GM13977 (cell line): ENCODE measurements around the gene RASSF5.

Experiments used
- DNase-seq: peaks from one replicate; pipeline ENCODE4 v3.0.0; 2012; ENCODE audit warnings: low spot score
- in situ Hi-C: fragments of 300-500 bp; cut with MboI; formaldehyde crosslinking; loops from one replicate; pipeline ENCODE4 v1.12.0; 2022; ENCODE audit warnings: low sequenced_read_pairs, low pct_unique_long_range_greater_than_20kb, mixed read lengths, inconsistent platforms; ENCODE audit not compliant: unreplicated experiment
- TF ChIP-seq, protein P1 (sequence below): IDR thresholded peaks from 2 replicates; pipeline ENCODE4 v1.5.1; 2012; ENCODE audit warnings: mild to moderate bottlenecking, control low read depth; ENCODE audit not compliant: insufficient read depth; ENCODE audit errors: extremely low read depth, missing control alignments

The RASSF5 gene

DNA sequence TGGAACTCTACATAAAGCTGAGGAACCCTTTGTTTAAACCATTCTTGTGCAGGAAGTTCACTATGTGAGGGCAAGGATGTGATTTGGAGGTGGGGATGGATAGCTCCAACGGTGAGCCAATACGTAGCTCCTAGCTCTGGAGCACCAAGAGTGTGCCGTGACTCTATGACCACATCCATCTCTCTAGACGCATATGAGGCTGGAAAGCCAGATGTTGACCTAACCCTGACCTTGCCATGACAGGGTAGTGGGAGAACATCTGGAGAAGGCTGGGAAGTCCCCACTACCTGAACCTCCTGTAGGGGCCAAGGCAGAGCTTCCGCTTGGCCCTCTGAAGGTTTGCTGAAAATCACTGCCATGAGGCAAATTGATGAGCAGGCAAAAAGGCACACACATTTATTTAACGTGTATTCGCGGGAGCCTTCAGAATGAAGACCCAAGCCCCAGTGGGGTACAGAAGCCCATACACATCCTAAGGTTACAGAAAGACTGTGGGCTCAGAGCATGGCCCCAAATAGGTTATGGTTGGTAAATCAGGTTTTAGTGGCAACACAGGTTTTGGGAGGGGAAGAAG is 61.5 kb downstream of the RASSF5 start:
- in situ Hi-C loops = no loop called here
- no peak for DNase-seq
- TF ChIP-seq, protein P1, sequence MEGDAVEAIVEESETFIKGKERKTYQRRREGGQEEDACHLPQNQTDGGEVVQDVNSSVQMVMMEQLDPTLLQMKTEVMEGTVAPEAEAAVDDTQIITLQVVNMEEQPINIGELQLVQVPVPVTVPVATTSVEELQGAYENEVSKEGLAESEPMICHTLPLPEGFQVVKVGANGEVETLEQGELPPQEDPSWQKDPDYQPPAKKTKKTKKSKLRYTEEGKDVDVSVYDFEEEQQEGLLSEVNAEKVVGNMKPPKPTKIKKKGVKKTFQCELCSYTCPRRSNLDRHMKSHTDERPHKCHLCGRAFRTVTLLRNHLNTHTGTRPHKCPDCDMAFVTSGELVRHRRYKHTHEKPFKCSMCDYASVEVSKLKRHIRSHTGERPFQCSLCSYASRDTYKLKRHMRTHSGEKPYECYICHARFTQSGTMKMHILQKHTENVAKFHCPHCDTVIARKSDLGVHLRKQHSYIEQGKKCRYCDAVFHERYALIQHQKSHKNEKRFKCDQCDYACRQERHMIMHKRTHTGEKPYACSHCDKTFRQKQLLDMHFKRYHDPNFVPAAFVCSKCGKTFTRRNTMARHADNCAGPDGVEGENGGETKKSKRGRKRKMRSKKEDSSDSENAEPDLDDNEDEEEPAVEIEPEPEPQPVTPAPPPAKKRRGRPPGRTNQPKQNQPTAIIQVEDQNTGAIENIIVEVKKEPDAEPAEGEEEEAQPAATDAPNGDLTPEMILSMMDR = no peak

DNA sequence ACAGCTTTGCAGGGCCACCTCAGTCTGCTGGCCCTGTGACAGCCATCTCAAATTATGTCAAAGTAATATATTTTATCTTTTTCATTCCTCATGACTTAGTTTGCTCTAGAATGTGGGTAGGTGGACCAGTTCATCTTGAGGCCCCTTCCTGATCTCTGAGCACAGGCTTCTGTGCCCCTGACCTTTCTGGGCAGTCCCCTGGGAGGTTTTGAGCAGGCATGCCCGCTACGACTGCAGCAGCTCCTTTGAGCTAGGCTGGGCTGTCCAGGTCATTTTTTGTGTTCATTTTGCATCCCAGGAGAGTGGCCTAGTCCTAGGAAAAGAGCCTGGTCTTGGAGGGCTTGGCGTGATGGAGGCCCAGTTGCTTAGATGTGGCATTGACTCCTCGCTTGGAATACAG is 62.2 kb downstream of the RASSF5 start:
- TF ChIP-seq, protein P1 = no peak
- DNase-seq = no peak
- in situ Hi-C loops = no loop called here

DNA sequence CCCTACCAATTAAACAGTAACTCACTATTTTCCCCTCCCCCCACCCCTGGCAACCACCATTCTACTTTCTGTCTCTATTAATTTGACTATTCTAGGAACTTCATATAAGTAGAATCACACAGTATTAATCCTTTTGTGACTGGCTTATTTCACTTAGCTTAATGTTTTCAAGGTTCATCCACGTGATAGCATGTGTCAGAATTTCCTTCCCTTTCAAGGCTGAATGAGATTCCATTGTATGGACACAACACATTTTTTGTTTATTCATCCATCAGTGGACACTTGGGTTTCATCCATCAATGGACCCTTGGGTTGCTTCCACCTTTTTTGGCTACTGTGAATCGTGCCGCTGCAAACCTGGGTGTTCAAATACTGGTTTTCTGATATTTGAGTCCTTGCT is 63.2 kb downstream of the RASSF5 start:
- TF ChIP-seq, protein P1 = no peak
- no peak for DNase-seq
- in situ Hi-C loops = no loop called here

DNA sequence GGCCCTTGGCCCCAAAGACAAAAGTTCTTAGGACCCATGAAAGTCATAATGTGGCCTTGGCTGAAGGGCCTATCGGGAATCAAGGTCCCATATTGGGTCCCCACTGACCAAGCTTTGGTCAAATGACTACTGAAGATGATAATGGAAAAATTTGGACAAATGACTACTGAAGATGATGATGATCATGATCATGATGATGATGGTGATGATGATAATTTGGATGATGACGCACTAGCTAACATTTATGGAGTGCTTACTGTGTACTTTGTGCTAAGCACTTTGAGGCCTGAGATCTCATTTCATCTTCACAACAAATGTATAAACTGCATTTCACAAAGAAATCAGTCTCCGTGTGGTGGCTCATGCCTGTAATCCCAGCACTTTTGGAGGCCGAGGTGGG is 65.5 kb downstream of the RASSF5 start:
- in situ Hi-C loops = no loop called here
- TF ChIP-seq, protein P1 = no peak
- DNase-seq = no peak

DNA sequence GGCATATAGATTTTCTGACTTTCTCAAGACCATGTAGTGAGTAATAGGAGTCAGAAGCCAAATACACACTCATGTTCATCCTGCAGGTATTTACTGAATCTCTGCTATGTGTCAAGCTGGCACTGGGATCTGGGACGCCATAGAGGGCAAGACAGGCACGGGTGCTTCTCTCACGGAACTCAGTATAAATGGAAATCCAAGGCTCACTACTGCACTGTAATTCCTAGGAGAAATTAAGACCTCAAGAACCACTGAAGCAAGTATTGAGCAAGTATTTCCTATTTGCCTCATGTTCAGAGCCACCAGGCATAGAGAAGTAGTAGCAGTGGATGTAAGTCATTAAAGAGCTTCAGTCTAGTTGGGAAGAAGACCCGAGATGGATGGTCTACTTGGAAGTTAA is 66.0 kb downstream of the RASSF5 start:
- TF ChIP-seq, protein P1 = no peak
- in situ Hi-C loops = no loop called here
- DNase-seq = no peak

DNA sequence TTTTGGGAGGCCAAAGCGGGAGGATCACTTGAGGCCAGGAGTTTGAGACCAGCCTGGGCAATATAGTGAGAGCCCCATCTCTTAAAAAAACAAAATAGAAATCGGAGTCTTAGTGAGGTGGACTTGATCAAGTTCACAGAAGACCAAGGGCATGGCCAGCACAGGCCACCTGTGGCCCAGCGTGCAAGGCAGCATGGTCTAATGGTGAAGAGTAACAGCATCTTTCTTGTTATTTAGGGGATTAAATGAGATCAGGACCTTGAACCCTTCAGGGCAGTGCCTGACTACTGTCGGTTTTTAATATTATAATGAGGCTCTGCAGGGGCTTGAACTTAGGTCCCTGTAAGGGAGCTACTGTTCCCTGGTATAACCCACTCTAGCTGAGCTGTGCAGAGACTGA is 66.4 kb downstream of the RASSF5 start:
- TF ChIP-seq, protein P1 = no peak
- in situ Hi-C loops = no loop called here
- no peak for DNase-seq

DNA sequence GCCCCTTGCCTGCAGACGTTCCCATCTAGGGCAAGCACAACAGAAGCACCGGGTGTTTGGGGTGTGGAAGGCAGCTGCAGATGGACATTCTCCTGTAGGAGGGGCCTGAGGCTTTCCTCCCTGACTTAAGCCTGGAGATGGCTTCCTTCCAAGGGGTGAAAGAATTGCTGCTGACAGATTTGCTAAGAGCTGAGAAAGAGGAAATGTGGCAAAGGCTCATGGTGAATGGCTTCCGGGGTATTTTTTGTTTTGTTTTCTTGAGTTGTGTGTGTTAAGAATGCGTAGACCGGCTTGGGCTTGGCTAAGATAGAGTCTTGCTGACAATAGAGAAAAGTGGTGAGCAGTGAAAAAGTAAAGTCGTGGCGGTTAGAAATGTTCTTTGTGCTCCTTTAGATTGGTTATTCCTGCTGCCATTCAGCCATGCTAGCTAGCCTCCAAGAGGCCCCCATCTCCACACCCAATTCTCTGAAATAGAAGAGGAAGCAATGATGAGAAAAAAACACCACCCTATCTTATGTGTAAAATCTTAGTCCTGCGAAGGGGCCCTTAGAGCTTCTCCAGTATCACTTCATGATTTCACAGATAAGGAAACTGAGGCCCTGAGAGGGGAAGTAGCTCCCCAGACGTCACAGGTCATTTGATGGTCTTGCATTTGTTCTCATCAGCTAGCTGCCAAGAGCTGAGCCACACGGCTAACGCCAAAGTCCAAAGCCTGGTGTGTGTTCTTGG is 68.0 kb downstream of the RASSF5 start:
- no peak for DNase-seq
- TF ChIP-seq, protein P1 = no peak
- in situ Hi-C loops = no loop called here
